ENCODE data around the gene ASCL3. TPM values are rescaled to one million over a fixed set of nuclear protein-coding genes. Genes with fewer than 3 reads are reported as not detected.

ASCL3 gene
- not detected in 2 replicates for total RNA-seq (2021; fragmentation: NEBNext Ultra II Directional; extraction: Animal tissue kit (Norgen Biotek cat#: 25700))
- not detected in 2 replicates for polyA plus RNA-seq (2011; rRNA removed)
- not detected for polyA plus RNA-seq (2011; cell fraction: cytosol; rRNA removed)
- not detected for polyA plus RNA-seq (2011; cell fraction: nucleus; rRNA removed)
- not detected in 4 replicates for polyA plus RNA-seq (2012, experiment 1 of 2)
- not detected for polyA plus RNA-seq (2012, experiment 2 of 2)
- not detected for polyA plus RNA-seq (2013, experiment 1 of 2)
- polyA plus RNA-seq (2013, experiment 2 of 2): not detected
- not detected in 2 replicates for polyA minus RNA-seq (2011; rRNA and poly(A)+ RNA removed)
- not detected for polyA minus RNA-seq (2011; cell fraction: cytosol; rRNA and poly(A)+ RNA removed)
- not detected for polyA minus RNA-seq (2011; cell fraction: nucleus; rRNA and poly(A)+ RNA removed)
- long read RNA-seq, experiment 1: 0 reads
- long read RNA-seq, experiment 2: 0 reads

- no peak within 1 kb of the TSS for H2BK12ac ChIP-seq (ENCODE audit: low read depth, low read length)
- no peak for DNase-seq (ENCODE audit: low read depth in 1 of 2, low spot score in 2 of 2)
- no peak within 1 kb of the TSS for H3K27ac ChIP-seq (ENCODE audit: low read depth, low read length)
- H3K4me2 ChIP-seq (ENCODE audit: insufficient read depth in 1 of 2, low read depth in 2 of 2, low read length in 2 of 2): no peak within 1 kb of the TSS
- H2BK5ac ChIP-seq (ENCODE audit: low read depth, low read length): no peak within 1 kb of the TSS
- H3K23me2 ChIP-seq (ENCODE audit: low read depth, low read length): no peaks in the 10 kb centered on the region
- H2BK20ac ChIP-seq (ENCODE audit: low read length): no peak within 1 kb of the TSS
- H3K4me3 ChIP-seq (ENCODE audit: extremely low read depth in 1 of 4, insufficient read depth in 2 of 4, low read depth in 3 of 4, low read length in 4 of 4): no peak within 1 kb of the TSS
- CTCF ChIA-PET (ENCODE audit: partially characterized antibody): interaction anchor here (0.5 to 3.1 kb wide), 7 partner anchors 9 to 235 kb away, joined by 3 to 9 read pairs (median 5); no protein-coding TSS in a partner anchor
- H3K79me1 ChIP-seq (ENCODE audit: low read depth, low read length): no peaks in the 10 kb centered on the region
- no peak within 1 kb of the TSS for H3K18ac ChIP-seq (ENCODE audit: extremely low read depth, low read length)
- no peak within 1 kb of the TSS for H3K9ac ChIP-seq (replicated peaks in 1 of 4; ENCODE audit: extremely low read depth in 1 of 4, low read depth in 3 of 4, low read length in 3 of 4)
- WGBS, 2 experiments (ENCODE audit: extremely low coverage in 1 of 2, insufficient coverage in 1 of 2, insufficient read length in 1 of 2, insufficient replicate concordance in 2 of 2, low coverage in 1 of 2, low lambda C conversion rate in 2 of 2, missing lambda C conversion rate in 1 of 2): 84% methylated on average over 5 of the region's 5 CpGs; no CpG with 5 or more reads in 1 of the 2 experiments
- POLR2A ChIA-PET (ENCODE audit: partially characterized antibody): interaction anchor here (2.0 kb wide), 1 partner anchor 9 kb away, joined by 4 read pairs; no protein-coding TSS in a partner anchor
- no peak within 1 kb of the TSS for H3K56ac ChIP-seq (replicated peaks; ENCODE audit: insufficient read length, low read depth, low read length)
- FAIRE-seq: no peak
- H4K5ac ChIP-seq (ENCODE audit: insufficient read length, low read depth, low read length): no peak within 1 kb of the TSS
- H3K4ac ChIP-seq (replicated peaks; ENCODE audit: insufficient read length, low read depth, low read length): no peak within 1 kb of the TSS
- H4K91ac ChIP-seq (replicated peaks; ENCODE audit: insufficient read length, low read length): no peak within 1 kb of the TSS
- H2AK5ac ChIP-seq (ENCODE audit: low read depth, low read length): no peak within 1 kb of the TSS
- H3K9me3 ChIP-seq (ENCODE audit: insufficient read depth in 2 of 2, low read depth in 1 of 2, low read length in 1 of 2): no peaks in the 10 kb centered on the region
- H3K79me2 ChIP-seq (ENCODE audit: control insufficient read depth in 1 of 2, insufficient read depth in 2 of 2, low read length in 2 of 2): no peaks in the 10 kb centered on the region
- H3K4me1 ChIP-seq (replicated peaks in 1 of 4; ENCODE audit: control insufficient read depth in 3 of 4, insufficient read depth in 4 of 4, low read length in 3 of 4): no peaks in the 10 kb centered on the region
- H3K36me3 ChIP-seq (ENCODE audit: control insufficient read depth in 2 of 4, insufficient read depth in 4 of 4, low read length in 3 of 4): peaks cover 0 to under 1% (median 0%) of the 10 kb centered on the region in 4 experiments; a peak in 1 of 8 replicates
- no peaks in the 10 kb centered on the region for H4K20me1 ChIP-seq (replicated peaks in 1 of 2; ENCODE audit: control insufficient read depth in 1 of 2, insufficient read depth in 2 of 2, low read length in 2 of 2)
- H2BK120ac ChIP-seq (replicated peaks; ENCODE audit: low read depth, low read length): no peak within 1 kb of the TSS
- H4K8ac ChIP-seq (ENCODE audit: extremely low read depth, insufficient read depth, low read length): no peak within 1 kb of the TSS
- H3K14ac ChIP-seq (ENCODE audit: insufficient read length): no peak within 1 kb of the TSS
- H3K27me3 ChIP-seq (replicated peaks in 1 of 4; ENCODE audit: control insufficient read depth in 3 of 4, extremely low read depth in 1 of 4, insufficient read depth in 3 of 4, low read length in 3 of 4): no peaks in the 10 kb centered on the region
- H3K23ac ChIP-seq (ENCODE audit: insufficient read length): no peak within 1 kb of the TSS
- H2BK15ac ChIP-seq (ENCODE audit: low read length): no peak within 1 kb of the TSS
- H2AFZ ChIP-seq (ENCODE audit: low read length): no peak within 1 kb of the TSS
- TF ChIP-seq RFX5 (IDR thresholded peaks at IDR 0.05; ENCODE audit: borderline replicate concordance, low read depth, low read length) (no peak), TCF12 (IDR thresholded peaks at IDR 0.05; ENCODE audit: low read depth, low read length) (no peak), RBBP5 (IDR thresholded peaks at IDR 0.05; ENCODE audit: borderline replicate concordance, low read depth, low read length) (no peak), KDM1A (IDR thresholded peaks at IDR 0.05; ENCODE audit: borderline replicate concordance, low read length) (no peak), SP4 (IDR thresholded peaks at IDR 0.05; ENCODE audit: low read length) (no peak), RAD21 (IDR thresholded peaks at IDR 0.05 in 1 of 2, conservative IDR thresholded peaks at IDR 0.05 in 1 of 2; ENCODE audit: low read depth in 2 of 2, low read length in 2 of 2) (no peak), BRCA1 (IDR thresholded peaks at IDR 0.05; ENCODE audit: low read depth, low read length) (no peak), JUN (IDR thresholded peaks at IDR 0.05; ENCODE audit: low read depth, low read length) (no peak), JUND (IDR thresholded peaks at IDR 0.05; ENCODE audit: low read length) (no peak), GTF2F1 (IDR thresholded peaks at IDR 0.05; ENCODE audit: borderline replicate concordance, low read depth, low read length) (no peak), BCL11A (IDR thresholded peaks at IDR 0.05; ENCODE audit: low read depth in 2 of 2, low read length in 2 of 2) (no peak)
These were observed at the start of gene ASCL3 for GRCh38 chr11:8942518-8943066. ASCL3 (minus strand) TSS chr11:8943016; CDS start chr11:8938161, 4,855 bp downstream.

Measured in H1 (cell line).